ENCODE measurements around the gene KLC1.
"Not testable (repeated sequence)": the region's sequence is repeated elsewhere in the genome, so short reads cannot be mapped to it uniquely, and the experiment has no call there.

Gene KLC1

DNA sequence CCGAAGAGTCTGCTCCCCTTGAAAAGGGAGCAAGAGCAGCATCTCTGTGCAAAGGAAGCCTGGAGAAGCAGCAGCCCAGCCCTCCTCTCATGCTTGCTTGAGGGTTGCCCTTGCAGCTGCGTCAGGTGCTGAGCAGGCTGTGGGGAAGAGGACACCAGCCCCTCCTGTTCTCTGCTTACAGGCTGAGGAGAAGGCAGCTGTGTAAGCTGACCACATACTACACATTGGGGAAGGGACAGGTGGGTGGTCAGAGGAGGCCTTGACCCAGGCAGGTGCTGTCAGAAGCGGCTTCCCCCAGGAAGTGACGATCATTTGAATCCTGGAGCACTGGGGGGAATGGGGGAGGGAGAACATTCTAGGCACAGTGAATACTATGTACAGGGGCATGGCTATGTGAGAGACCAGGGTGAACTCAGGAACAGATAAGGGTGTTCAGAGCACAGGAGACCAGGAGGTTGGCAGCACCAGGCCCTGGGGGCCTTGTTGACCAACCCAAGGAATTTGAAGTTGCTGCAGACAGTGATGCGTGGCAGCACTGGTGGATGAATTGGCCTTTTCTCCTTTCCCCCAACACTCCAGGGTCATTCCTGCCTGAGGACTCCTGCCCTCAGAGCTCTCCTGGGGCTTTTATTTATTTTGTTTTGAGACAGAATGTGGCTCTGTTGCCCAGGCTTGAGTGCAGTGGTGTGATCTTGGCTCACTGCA is 2.7 kb upstream of the KLC1 start:
- no peak for DNase-seq

DNA sequence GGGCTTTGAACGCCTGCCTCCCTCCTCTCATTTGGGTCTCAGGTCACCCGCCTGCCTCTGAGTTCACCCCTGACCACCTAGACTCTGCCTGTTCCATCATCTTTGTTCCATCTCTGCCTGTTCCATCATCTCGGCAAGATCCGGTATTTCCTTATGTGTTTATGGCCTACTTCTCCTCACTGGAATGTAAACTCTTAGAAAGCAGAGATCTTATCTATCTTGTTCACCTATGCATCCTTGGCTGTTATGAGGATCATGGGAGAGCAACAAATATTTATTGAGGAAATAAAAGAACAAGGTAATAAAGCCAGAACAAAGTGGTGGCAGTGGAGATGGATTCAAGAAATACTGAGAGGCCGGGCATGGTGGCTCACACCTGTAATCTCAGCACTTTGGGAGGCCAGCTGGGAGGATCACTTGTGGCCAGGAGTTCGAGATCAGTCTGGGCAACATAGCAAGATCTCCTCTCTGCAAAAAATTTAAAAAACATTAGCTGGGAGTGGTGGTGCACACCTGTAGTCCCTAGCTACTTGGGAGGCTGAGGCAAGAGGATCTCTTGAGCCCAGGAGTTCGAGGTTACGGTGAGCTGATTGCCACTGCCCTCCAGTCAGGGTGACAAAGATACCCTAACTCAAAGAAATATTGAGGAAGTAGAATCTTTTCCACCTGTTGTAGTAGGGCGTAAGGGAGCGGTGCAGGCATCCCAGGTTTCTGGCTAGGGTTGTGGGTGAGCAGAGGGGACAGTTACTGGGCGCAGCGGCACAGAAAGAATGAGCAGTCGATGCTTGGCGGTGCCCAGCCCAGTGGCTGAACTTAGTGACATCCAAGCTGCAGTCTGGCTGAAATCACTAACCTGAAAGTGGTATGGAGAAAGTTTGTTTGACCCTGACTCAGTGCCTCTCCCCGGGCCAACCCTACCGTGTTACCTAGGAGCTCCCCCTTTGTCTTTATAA is 1.7 kb upstream of the KLC1 start:
- no peak for DNase-seq

GRCh38 chr14:103628221-103628683 is 759 bp upstream of the KLC1 start:
- DNase-seq, result no peak

DNA sequence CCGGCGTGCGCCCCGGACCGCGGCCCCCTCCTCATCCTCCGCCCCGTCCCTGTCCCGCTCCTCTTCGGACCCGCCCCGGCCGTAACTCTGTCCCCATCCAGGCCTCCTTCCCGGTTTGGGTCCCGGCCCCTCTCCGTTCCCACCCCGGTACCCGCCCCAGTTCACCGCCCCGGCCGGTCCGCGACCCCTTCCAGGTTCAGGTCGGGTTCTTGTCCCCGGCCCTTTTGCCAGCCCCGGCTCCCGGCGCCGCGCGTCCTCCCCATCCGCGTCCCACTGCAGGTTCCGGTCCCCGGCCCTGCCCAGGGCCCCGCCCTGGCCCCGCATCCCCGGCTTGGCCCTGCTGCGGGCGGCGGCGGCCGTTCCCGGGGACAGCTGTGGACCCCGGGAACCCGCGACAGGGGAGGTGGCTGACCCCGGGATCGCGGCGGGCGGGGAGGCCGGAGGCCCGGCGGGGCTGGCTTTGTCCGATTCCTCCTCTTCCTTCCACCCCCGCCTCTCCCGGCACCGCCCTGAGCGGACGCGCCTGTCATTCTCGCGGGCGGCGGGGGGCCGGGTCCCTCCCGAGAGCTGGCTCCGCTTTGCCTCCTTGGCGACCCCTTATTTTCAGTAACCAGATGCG is 601 bp downstream of the KLC1 start:
- no peak for DNase-seq

- DNase-seq, result no peak
Measured at GRCh38 chr14:103630364-103631108, 1.5 kb downstream of the KLC1 start.

DNA sequence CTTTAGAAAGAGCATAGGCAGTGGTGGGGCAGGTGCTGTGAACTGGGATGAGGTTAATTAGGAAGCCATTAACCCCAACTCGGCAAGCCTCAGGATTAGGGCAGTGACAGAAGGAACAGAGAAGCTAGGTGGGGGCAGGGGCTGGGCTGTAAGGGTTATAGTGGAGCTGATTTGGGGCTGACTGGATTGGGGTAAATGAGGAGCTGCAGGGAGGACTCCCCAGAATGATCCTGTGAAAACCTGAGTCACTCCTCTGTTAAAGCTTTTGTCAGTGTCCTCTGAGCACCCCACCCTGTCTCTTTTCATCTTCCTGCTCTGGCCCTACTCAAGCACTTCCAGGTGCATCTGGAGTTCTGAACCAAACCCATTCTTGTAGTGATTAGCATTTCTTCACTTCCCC is 4.4 kb downstream of the KLC1 start:
- DNase-seq, result no peak

DNA sequence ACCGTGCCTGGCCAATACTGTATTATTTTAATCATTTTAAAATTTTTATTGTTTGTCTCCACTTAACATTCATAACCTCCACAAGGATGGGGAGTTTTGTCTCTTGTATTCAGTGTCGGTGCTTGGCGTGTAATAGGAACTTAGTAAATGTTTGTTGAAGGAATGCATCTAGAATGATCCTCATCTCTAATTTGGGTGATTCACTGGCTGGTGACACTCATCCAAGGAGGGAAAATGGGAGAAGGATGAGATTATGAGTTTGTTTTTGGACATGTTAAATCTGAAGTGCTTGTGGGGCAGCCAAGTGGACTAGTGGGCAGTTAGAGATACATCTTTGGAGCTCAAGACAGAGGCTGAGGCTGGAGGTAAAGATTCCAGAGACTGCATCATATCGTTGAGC is 5.1 kb downstream of the KLC1 start:
- no peak for DNase-seq

- no peak for DNase-seq
Measured at GRCh38 chr14:103638594-103638993, 9.6 kb downstream of the KLC1 start.

GRCh38 chr14:103641161-103641560 is 12.2 kb downstream of the KLC1 start:
- no peak for DNase-seq

- no peak for DNase-seq
Measured at GRCh38 chr14:103646189-103646588, 17.2 kb downstream of the KLC1 start.

GRCh38 chr14:103649001-103649400 is 20.0 kb downstream of the KLC1 start:
- no peak for DNase-seq

- DNase-seq, result no peak
Measured at GRCh38 chr14:103650213-103650612, 21.2 kb downstream of the KLC1 start.

GRCh38 chr14:103651585-103651984 is 22.6 kb downstream of the KLC1 start:
- no peak for DNase-seq

GRCh38 chr14:103652806-103653205 is 23.8 kb downstream of the KLC1 start:
- DNase-seq, result no peak

DNA sequence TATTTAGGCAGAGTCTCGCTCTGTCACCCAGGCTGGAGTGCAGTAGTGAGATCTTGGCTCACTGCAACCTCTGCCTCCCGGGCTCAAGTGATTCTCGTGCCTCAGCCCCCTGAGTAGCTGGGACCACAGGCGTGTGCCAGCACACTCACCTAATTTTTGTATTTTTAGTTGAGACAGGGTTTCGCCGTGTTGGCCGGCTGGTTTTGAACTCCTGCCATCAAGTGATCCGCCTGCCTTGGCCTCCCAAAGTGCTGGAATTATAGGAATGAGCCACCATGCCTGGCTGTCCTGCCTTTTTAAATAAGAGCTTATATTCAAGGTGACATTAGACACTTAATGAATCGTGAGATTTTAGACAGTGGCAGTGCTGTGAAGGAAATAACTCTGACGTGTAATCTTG is 24.3 kb downstream of the KLC1 start:
- DNase-seq, result not testable (repeated sequence)

- no peak for DNase-seq
Measured at GRCh38 chr14:103653805-103654204, 24.8 kb downstream of the KLC1 start.

- DNase-seq, result no peak
Measured at GRCh38 chr14:103654619-103655018, 25.6 kb downstream of the KLC1 start.

DNA sequence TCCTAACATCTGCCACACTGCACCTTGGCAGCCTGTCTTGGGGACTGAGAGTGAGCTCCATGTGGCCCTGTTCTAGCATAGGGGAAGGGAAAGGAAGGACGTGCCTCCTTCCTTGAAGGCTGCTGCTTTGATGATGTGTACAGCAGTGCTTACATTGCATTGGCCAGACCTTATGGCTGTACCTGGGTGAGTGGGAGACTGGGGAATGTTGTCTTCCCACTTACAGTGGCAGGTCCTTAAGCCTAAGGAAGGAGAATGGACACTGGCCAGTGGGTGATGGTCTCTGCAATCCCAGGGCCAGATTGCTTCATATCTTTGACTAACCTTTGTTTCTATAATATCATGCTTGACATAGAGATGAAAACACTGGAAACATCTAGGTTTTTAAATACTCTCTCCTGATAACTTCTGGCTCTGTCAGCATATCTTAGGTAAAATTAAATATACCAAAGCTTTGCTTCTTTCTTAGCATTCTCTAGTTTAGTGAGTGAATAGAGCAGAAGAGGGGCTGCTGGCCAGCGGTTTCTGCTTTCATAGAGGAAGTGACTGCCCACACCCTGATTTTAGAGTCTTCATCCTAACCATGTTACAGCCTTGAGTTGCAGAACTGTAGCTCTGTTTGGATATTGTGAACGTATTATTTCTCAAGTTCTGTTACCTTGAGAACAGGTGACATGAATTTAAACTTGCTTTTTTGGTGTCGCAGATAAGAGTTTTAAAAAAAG is 27.2 kb downstream of the KLC1 start:
- no peak for DNase-seq

- no peak for DNase-seq
Measured at GRCh38 chr14:103656756-103657133, 27.7 kb downstream of the KLC1 start.

DNA sequence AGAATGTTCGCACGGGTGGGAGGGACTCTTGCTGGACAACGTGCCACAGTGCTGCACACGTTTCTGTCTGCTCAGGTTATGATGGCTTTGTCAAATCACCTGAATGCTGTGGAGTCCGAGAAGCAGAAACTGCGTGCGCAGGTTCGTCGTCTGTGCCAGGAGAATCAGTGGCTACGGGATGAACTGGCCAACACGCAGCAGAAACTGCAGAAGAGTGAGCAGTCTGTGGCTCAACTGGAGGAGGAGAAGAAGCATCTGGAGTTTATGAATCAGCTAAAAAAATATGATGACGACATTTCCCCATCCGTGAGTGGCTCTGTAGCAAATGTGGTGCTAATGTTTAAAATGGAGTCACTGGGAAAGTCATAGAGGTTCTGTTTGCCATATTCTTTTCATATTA is 28.5 kb downstream of the KLC1 start:
- DNase-seq, result no peak

GRCh38 chr14:103659631-103660030 is 30.6 kb downstream of the KLC1 start:
- no peak for DNase-seq

DNA sequence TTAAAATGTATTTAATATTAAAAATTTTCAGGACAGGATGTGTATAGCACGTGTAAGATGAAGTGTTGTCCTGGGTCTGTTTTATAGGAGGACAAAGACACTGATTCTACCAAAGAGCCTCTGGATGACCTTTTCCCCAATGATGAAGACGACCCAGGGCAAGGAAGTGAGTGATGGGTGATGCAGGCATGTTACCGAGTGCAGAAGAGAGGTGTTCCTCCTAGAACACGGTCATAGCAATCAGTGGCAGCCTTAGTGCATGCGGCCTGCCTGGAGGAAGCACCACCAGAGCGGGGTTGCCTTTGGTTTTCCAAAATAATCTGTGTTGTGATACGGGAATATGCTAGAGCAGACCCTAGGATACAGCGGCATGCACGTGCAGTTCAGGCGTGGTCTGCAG is 33.0 kb downstream of the KLC1 start:
- DNase-seq, result no peak

Measured in NCI-H748 treated with DMSO at 0.1 percent for 48 hours (cell line).